GM12892 (cell line): ENCODE measurements around the gene UBE2M.

Source experiments
- DNase-seq: peaks from one replicate; pipeline ENCODE4 v3.0.0; 2011; ENCODE audit not compliant: insufficient read length
- FAIRE-seq: peaks from 2 replicates; lab custom pipeline; 2011; peaks lifted over from hg19 to GRCh38; lab: Jason Lieb, UNC
- POLR2A ChIP-seq: IDR thresholded peaks from 2 replicates; pipeline ENCODE4 v1.6.1; 2011; ENCODE audit warnings: low read depth, low read length, control low read depth
- POLR2AphosphoS5 ChIP-seq: IDR thresholded peaks from 2 replicates; pipeline ENCODE4 v1.6.1; 2011; ENCODE audit warnings: low read depth, low read length, control low read depth
- TAF1 ChIP-seq: IDR thresholded peaks from 2 replicates; pipeline ENCODE4 v1.6.1; 2011; ENCODE audit warnings: low read depth, mild to moderate bottlenecking, control low read depth, low read length, borderline replicate concordance

The UBE2M gene

DNA sequence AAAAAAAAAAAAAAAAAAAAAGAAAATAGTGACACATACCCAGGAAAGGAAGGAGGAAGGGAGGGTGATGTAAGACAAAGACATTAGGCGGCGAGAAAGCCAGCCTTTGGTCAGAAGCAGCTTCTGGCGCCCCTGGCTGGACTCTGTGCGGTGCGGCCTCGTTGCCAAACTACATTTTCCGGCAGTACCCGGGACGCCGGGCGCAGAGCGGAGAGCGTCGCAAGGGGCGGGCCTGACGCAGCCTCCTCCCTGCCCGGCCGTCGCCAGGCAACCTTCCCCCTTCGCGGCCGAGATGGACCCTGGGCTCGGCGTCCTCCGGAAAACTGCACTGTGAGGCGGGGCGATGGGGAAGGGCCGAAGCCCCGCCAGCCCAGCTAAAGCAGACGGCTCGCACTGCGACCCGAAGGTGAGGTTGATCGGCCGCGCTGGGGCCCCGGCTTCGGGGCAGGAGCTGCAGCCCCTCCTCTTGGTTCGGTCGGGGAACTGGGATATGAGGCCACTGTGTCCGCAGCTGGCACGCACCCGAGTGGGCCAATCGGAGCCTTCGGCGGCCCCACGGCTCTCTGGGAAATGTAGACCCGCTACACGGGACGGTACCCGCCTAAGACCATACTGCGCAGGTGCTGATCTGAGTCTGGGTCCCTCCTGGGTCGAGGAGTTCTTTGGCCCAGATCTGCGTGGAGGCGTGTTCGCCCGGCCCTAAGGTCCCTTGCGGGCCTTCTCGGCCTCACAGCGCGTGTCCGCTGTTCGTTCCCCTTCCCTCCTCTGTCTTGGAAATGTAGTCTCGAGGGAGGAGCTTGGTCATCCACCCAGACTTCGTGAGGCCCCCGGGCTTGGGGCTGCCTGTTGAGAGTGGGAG, 17.0 kb upstream of the UBE2M start:
- FAIRE-seq (peak; percentile 90), DNase-seq (peak; percentile 72)
- TF ChIP-seq TAF1 (no peak), POLR2AphosphoS5 (peak; percentile 60), POLR2A (peak; percentile 70; the same call in 1 of the 2 replicates)

DNA sequence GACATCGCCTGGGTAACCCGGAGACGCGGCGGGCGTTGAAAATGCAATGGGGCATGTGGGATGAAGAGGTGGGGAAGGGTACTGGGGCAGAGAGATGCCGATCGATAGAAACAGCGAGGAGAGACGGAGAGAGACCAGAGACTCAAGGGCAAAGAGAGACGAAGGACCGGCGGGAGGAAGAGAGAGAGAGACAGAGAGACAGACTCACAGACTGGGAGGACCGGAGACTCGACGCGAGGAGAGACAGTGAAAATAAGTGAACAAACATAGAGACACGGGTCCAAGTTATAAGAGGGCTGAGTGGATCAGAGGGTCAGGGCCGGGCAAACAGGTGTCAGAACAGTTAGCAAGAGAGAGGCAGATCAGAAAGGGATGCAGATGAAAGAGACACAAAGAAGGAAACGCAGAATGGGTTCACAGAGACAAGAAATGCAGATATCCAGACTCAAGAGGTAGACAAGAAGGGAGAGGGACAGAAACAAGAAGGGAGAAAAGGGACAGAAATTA, 15.3 kb upstream of the UBE2M start:
- DNase-seq = no peak
- no peak for FAIRE-seq
- TF ChIP-seq POLR2AphosphoS5 = no peak
- no peak for TF ChIP-seq TAF1
- no peak for TF ChIP-seq POLR2A

DNA sequence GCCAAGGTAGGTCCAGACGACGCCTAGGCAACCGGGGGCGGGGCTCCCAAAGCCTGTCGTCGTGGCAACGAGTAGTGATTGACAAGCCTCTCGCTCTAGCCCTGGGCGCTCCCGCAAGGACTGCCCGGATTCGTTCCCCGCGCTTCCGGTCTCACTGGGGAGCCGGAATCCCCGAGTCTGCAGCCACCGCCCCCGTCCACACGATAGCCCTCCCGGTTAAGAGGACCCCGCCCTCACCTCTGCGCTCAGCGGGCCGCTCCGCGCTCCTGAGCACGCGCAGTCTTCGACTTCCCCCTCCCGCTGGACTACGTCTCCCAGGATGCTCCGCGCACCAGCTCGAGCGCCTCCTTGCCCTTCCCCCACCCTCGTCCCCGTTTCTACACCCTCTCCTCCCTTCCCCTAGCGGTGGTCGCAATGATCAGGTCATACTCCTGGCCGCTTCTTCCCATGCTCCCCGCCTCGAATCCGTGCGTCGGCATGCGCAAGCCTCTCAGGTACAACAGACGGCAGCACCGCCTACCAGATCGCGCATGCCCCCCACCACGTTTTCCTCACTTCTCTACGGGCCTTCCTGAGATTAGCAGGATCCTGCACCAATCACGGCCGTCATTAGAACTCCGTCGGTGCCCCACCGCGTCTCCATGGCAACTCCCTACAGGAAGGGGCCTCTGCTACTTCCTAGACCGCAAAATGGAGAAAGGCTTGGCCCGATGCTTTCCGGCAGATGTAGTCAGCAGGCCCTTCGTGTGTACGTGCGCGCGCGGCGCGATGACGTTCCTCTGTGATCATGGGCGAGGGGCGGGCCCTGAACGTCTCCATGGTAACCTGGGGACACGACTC, 14.6 kb upstream of the UBE2M start, which contains the start of gene MZF1:
MZF1 (minus strand) TSS at position 518 of the 840 bp plus-strand sequence. CDS start 1,946 bp downstream, outside the sequence.
- peak; percentile 99 for FAIRE-seq
- peak; percentile 70; the same call in 1 of the 2 replicates for TF ChIP-seq POLR2A
- TF ChIP-seq POLR2AphosphoS5 = peak; percentile 40; the same call in 1 of the 2 replicates
- TF ChIP-seq TAF1 = no peak
- DNase-seq = peak; percentile 98

DNA sequence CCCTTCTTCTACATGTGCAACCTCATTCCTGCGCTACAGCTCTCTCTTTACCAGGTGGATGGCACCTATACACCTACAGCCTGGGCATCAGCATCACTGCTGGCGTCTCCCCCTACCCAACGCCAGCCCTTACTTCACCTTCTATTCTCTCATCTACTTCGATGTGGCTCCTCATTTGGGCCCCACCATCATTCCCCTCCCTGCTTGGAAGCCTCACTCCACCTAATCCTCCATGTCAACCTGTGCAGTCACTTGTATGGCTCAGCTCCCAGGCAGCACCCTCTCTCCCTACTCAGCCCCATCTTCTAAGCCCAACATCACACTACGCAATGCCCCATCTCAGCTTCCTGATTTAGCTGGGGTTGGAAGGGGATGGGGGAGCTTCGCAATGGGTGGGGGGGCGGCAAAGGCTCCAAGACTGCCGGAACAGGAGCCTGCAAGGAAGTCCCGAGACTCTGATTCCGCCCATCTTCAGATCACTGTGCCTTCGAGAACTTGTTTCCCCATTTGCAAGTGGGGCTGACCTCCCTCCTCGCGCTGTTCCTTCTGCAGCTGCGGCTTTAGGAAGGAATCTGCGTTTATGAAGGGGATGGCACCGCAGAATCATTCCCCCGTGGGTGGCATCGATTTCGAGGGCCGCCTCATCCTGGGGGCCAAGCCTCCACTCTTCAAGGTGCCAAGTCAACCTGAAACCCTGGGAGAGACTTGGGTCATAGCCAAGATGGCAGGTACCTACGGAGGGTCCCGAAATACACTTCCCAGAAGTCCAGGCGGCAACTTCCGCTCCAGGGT, 13.8 kb upstream of the UBE2M start:
- FAIRE-seq (no peak), DNase-seq (no peak)
- TF ChIP-seq TAF1 = no peak
- no peak for TF ChIP-seq POLR2AphosphoS5
- TF ChIP-seq POLR2A = no peak

DNA sequence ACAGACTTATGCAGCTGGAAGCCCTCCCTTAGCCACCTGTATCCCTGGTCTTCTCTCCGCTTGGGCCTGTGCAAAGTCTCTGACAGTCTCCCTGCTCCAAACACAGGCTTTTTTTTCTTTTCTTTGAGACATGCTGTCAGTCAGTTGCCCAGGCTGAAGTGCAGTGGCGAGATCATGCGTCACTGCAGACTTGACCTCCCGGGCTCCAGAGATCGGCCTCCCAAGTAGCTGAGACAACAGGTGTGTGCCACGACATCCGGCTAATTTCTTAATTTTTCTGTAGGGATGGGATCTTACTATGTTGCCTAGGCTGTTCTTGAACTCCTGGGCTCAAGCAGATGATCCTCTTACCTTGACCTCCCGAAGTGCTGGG, 13.2 kb upstream of the UBE2M start:
- DNase-seq = no peak
- no peak for FAIRE-seq

DNA sequence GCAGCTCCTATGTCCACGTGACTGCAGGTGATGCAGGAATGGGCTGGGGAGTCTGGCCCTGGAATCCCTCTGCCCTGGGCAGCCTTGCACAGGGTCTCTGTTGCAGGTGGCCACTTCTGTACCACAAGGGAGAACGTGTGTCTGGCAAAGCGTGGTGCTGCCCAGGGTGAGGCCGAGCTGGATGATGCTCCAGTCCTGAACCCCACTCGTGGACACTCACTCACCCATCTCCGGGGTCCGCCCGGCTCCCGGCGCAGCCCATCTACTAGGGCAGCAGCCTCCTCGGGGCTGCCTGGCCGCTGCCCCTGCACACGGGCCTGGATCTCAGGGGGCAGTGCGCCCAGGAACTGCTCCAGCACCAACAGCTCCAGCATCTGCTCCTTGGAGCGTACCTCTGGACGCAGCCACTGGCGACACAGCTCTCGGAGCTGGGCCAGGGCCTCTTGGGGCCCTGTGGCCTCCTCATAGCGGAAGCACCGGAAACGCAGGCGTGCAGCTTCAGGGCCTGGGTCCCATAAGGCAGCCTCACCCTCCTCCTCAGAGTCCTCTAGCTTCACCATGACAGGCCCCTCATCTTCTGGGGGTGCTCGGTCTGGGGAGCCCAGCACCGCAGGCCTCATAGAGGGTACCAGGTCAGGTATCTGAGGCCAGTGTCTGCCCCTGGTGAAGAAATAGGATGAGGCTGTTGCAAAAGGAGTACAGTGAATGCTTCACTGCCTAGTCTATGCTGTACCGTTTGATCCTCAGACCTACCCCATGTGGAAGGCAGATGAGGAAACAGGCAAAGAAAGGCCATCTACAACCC, 12.6 kb upstream of the UBE2M start:
- FAIRE-seq (no peak), DNase-seq (no peak)
- TF ChIP-seq POLR2A = no peak
- TF ChIP-seq TAF1 = no peak
- TF ChIP-seq POLR2AphosphoS5 = no peak

More for the DNA sequence above, 13.2 kb upstream of the UBE2M start:
- TF ChIP-seq TAF1 (no peak), POLR2AphosphoS5 (no peak), POLR2A (no peak)

DNA sequence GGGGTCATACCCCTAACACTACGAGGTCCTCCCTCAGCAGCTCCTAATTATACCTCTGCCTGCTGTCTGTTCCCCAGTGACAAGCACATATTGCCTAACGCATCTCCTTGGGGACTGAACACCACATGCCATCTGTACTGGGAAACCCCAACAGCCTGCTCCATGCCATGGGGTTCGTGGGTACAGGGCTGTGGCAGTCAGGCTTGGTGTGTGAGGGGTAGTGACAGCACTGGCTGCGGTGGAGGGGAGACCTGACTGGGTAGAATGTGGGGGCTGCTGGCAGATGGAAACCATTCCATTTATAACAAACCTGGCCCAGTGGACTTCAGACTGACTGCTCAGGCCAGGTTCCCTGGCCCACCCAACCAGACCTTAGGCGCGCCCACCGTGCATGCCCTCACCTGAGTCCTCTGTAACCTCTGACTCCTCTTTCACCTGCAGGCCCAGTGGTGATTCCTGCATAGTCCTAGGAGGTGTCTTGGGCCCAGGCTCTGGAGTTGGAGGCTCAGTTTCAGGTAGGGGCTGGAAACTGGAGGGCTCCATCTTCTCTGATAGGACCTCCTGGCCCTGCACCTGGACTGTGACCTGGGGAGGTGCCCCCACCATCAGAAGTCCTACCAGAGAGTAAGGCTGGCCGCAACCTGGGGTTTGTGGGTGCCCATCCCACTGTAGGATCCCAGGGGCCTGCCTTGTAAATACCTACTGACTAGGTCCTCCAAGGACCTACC, 11.7 kb upstream of the UBE2M start:
- TF ChIP-seq POLR2AphosphoS5 (no peak), POLR2A (no peak), TAF1 (no peak)
- no peak for FAIRE-seq
- no peak for DNase-seq

DNA sequence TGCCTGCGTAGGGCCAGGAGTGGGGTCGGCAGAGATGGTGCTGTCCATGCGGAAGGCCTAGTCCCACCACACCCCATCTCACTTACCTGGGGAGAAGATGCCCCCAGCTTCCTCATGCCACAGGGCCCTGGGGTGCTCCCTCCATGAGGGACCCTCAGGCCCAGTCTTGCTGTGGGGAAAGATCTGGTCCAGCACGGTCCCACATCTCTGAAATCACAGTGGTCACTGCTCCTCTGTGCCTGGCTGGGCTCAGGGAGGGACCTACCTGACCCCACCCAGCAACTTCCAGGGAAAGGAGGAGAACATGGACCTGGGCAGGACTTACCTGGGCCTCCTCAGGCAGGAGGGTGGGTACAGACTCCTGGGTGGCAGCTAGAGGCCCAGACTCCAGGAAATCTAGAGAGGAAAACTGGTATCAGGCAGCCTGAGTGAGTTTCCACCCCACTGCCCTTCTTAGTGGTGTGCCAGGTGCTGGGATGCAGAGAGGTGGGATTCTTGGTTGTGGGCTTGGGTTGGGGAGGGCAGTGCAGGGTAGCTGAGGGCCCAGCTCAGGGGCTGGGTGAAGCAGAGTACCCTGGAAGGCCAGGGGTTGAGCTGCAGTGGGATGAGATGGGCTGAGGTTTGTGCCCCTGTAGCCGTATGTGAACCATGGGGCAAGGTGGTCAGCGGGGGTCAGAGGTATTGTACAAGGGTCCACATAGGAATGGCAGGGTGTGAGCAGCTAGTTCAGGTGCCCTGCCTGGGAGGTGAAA, 11.0 kb upstream of the UBE2M start:
- TF ChIP-seq POLR2AphosphoS5 = no peak
- no peak for TF ChIP-seq TAF1
- no peak for TF ChIP-seq POLR2A
- FAIRE-seq (no peak), DNase-seq (no peak)

DNA sequence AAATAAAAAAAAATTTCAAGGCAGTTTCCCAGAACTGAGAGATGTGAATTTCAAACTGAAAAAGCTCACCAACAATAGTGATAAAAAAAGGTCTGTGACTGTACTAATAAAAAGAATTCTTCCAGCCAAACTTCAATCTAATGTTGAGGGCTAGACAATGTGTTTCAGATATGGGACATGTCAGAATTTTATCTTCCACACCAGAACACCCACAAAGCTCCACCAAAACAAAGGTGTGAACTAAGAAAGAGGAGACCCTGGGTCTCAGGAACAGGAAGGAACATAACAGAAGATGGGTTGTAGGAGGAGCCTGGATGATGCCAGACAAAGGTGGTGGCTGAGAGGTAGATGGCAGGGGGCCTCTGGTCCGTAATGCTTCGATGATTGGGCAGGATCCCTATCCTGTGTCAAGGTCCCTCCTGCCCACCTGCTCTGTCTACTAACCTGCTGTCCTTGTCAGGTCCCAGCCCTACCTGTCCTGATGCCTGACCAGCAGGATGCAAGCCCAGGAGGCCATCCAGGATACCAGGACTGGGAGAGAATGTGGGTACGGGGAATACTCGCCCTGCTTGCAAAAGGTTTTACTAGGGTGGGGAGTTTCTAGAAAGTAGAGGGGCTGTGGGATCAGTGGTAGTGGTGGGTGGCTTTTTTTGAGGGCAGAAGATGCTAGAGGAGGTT, 10.2 kb upstream of the UBE2M start:
- DNase-seq = no peak
- TF ChIP-seq TAF1 (no peak), POLR2AphosphoS5 (no peak), POLR2A (no peak)
- no peak for FAIRE-seq
